Measurements from ENCODE around the gene ZPLD1.

Gene ZPLD1

GRCh38 chr3:102441832-102442231, 7.0 kb downstream of the ZPLD1 start:
- H3K4me3 ChIP-seq (ENCODE audit: low read length) = no peak overlapping the region
- no peak overlapping the region for H3K4me2 ChIP-seq (ENCODE audit: low read length)
- no peaks in the 10 kb centered on the region for H3K9me3 ChIP-seq (replicated peaks; ENCODE audit: low read length)
- H3K4me1 ChIP-seq (ENCODE audit: control insufficient read depth, insufficient read depth, low read length) = no peaks in the 10 kb centered on the region
- no peaks in the 10 kb centered on the region for H3K36me3 ChIP-seq (ENCODE audit: insufficient read depth, low read length)
- no peaks in the 10 kb centered on the region for H3K27me3 ChIP-seq (ENCODE audit: control insufficient read depth, insufficient read depth, low read length)
- no peak overlapping the region for H3K9ac ChIP-seq (ENCODE audit: low read depth, low read length)

GRCh38 chr3:102443021-102443420, 8.2 kb downstream of the ZPLD1 start:
- Histone ChIP-seq H3K36me3 (ENCODE audit: insufficient read depth, low read length) (no peaks in the 10 kb centered on the region), H3K9me3 (replicated peaks; ENCODE audit: low read length) (no peaks in the 10 kb centered on the region), H3K4me2 (ENCODE audit: low read length) (no peak overlapping the region), H3K4me1 (ENCODE audit: control insufficient read depth, insufficient read depth, low read length) (no peaks in the 10 kb centered on the region), H3K4me3 (ENCODE audit: low read length) (no peak overlapping the region), H3K9ac (ENCODE audit: low read depth, low read length) (no peak overlapping the region), H3K27me3 (ENCODE audit: control insufficient read depth, insufficient read depth, low read length) (no peaks in the 10 kb centered on the region)

- no peaks in the 10 kb centered on the region for H3K4me1 ChIP-seq (ENCODE audit: control insufficient read depth, insufficient read depth, low read length)
- H3K27me3 ChIP-seq (ENCODE audit: control insufficient read depth, insufficient read depth, low read length) = no peaks in the 10 kb centered on the region
- no peaks in the 10 kb centered on the region for H3K9me3 ChIP-seq (replicated peaks; ENCODE audit: low read length)
- no peaks in the 10 kb centered on the region for H3K36me3 ChIP-seq (ENCODE audit: insufficient read depth, low read length)
- no peak overlapping the region for H3K4me3 ChIP-seq (ENCODE audit: low read length)
- H3K9ac ChIP-seq (ENCODE audit: low read depth, low read length) = no peak overlapping the region
- no peak overlapping the region for H3K4me2 ChIP-seq (ENCODE audit: low read length)
Measured at GRCh38 chr3:102444101-102444500, 9.3 kb downstream of the ZPLD1 start.

GRCh38 chr3:102447272-102447671, 12.5 kb downstream of the ZPLD1 start:
- Histone ChIP-seq H3K27me3 (ENCODE audit: control insufficient read depth, insufficient read depth, low read length) (no peaks in the 10 kb centered on the region), H3K4me3 (ENCODE audit: low read length) (no peak overlapping the region), H3K9ac (ENCODE audit: low read depth, low read length) (no peak overlapping the region), H3K4me2 (ENCODE audit: low read length) (no peak overlapping the region), H3K4me1 (ENCODE audit: control insufficient read depth, insufficient read depth, low read length) (no peaks in the 10 kb centered on the region), H3K36me3 (ENCODE audit: insufficient read depth, low read length) (no peaks in the 10 kb centered on the region), H3K9me3 (replicated peaks; ENCODE audit: low read length) (no peaks in the 10 kb centered on the region)

GRCh38 chr3:102449341-102449740, 14.5 kb downstream of the ZPLD1 start:
- H3K36me3 ChIP-seq (ENCODE audit: insufficient read depth, low read length) = no peaks in the 10 kb centered on the region
- no peaks in the 10 kb centered on the region for H3K9me3 ChIP-seq (replicated peaks; ENCODE audit: low read length)
- no peak overlapping the region for H3K9ac ChIP-seq (ENCODE audit: low read depth, low read length)
- no peak overlapping the region for H3K4me2 ChIP-seq (ENCODE audit: low read length)
- H3K27me3 ChIP-seq (ENCODE audit: control insufficient read depth, insufficient read depth, low read length) = no peaks in the 10 kb centered on the region
- no peak overlapping the region for H3K4me3 ChIP-seq (ENCODE audit: low read length)
- no peaks in the 10 kb centered on the region for H3K4me1 ChIP-seq (ENCODE audit: control insufficient read depth, insufficient read depth, low read length)

- no peak overlapping the region for H3K9ac ChIP-seq (ENCODE audit: low read depth, low read length)
- no peaks in the 10 kb centered on the region for H3K27me3 ChIP-seq (ENCODE audit: control insufficient read depth, insufficient read depth, low read length)
- no peak overlapping the region for H3K4me3 ChIP-seq (ENCODE audit: low read length)
- no peaks in the 10 kb centered on the region for H3K9me3 ChIP-seq (replicated peaks; ENCODE audit: low read length)
- H3K36me3 ChIP-seq (ENCODE audit: insufficient read depth, low read length) = no peaks in the 10 kb centered on the region
- no peaks in the 10 kb centered on the region for H3K4me1 ChIP-seq (ENCODE audit: control insufficient read depth, insufficient read depth, low read length)
- H3K4me2 ChIP-seq (ENCODE audit: low read length) = no peak overlapping the region
Measured at GRCh38 chr3:102449930-102450329, 15.1 kb downstream of the ZPLD1 start.

GRCh38 chr3:102450976-102451375, 16.2 kb downstream of the ZPLD1 start:
- H3K4me3 ChIP-seq (ENCODE audit: low read length) = no peak overlapping the region
- no peaks in the 10 kb centered on the region for H3K27me3 ChIP-seq (ENCODE audit: control insufficient read depth, insufficient read depth, low read length)
- no peaks in the 10 kb centered on the region for H3K4me1 ChIP-seq (ENCODE audit: control insufficient read depth, insufficient read depth, low read length)
- H3K9me3 ChIP-seq (replicated peaks; ENCODE audit: low read length) = no peaks in the 10 kb centered on the region
- H3K4me2 ChIP-seq (ENCODE audit: low read length) = no peak overlapping the region
- H3K36me3 ChIP-seq (ENCODE audit: insufficient read depth, low read length) = no peaks in the 10 kb centered on the region
- H3K9ac ChIP-seq (ENCODE audit: low read depth, low read length) = no peak overlapping the region

GRCh38 chr3:102451543-102451942, 16.7 kb downstream of the ZPLD1 start:
- H3K4me3 ChIP-seq (ENCODE audit: low read length) = no peak overlapping the region
- no peak overlapping the region for H3K4me2 ChIP-seq (ENCODE audit: low read length)
- H3K9me3 ChIP-seq (replicated peaks; ENCODE audit: low read length) = no peaks in the 10 kb centered on the region
- no peaks in the 10 kb centered on the region for H3K4me1 ChIP-seq (ENCODE audit: control insufficient read depth, insufficient read depth, low read length)
- H3K27me3 ChIP-seq (ENCODE audit: control insufficient read depth, insufficient read depth, low read length) = no peaks in the 10 kb centered on the region
- H3K9ac ChIP-seq (ENCODE audit: low read depth, low read length) = no peak overlapping the region
- no peaks in the 10 kb centered on the region for H3K36me3 ChIP-seq (ENCODE audit: insufficient read depth, low read length)

GRCh38 chr3:102454181-102454580, 19.4 kb downstream of the ZPLD1 start:
- no peaks in the 10 kb centered on the region for H3K36me3 ChIP-seq (ENCODE audit: insufficient read depth, low read length)
- H3K9ac ChIP-seq (ENCODE audit: low read depth, low read length) = no peak overlapping the region
- H3K4me2 ChIP-seq (ENCODE audit: low read length) = no peak overlapping the region
- no peaks in the 10 kb centered on the region for H3K9me3 ChIP-seq (replicated peaks; ENCODE audit: low read length)
- no peaks in the 10 kb centered on the region for H3K4me1 ChIP-seq (ENCODE audit: control insufficient read depth, insufficient read depth, low read length)
- H3K4me3 ChIP-seq (ENCODE audit: low read length) = no peak overlapping the region
- no peaks in the 10 kb centered on the region for H3K27me3 ChIP-seq (ENCODE audit: control insufficient read depth, insufficient read depth, low read length)

GRCh38 chr3:102457644-102458043, 22.8 kb downstream of the ZPLD1 start:
- peaks cover 16% of the 10 kb centered on the region for H3K4me1 ChIP-seq (ENCODE audit: control insufficient read depth, insufficient read depth, low read length)
- H3K36me3 ChIP-seq (ENCODE audit: insufficient read depth, low read length) = no peaks in the 10 kb centered on the region
- H3K27me3 ChIP-seq (ENCODE audit: control insufficient read depth, insufficient read depth, low read length) = no peaks in the 10 kb centered on the region

GRCh38 chr3:102460579-102460978, 25.8 kb downstream of the ZPLD1 start:
- H3K4me1 ChIP-seq (ENCODE audit: control insufficient read depth, insufficient read depth, low read length) = peaks cover 16% of the 10 kb centered on the region
- no peaks in the 10 kb centered on the region for H3K36me3 ChIP-seq (ENCODE audit: insufficient read depth, low read length)
- no peak overlapping the region for H3K9ac ChIP-seq (ENCODE audit: low read depth, low read length)
- peak overlapping the region; percentile 38 for H3K4me2 ChIP-seq (ENCODE audit: low read length)
- H3K27me3 ChIP-seq (ENCODE audit: control insufficient read depth, insufficient read depth, low read length) = no peaks in the 10 kb centered on the region
- no peak overlapping the region for H3K4me3 ChIP-seq (ENCODE audit: low read length)
- H3K9me3 ChIP-seq (replicated peaks; ENCODE audit: low read length) = no peaks in the 10 kb centered on the region

More at GRCh38 chr3:102457644-102458043, 22.8 kb downstream of the ZPLD1 start:
- Histone ChIP-seq H3K4me2 (ENCODE audit: low read length) (no peak overlapping the region), H3K4me3 (ENCODE audit: low read length) (no peak overlapping the region), H3K9me3 (replicated peaks; ENCODE audit: low read length) (no peaks in the 10 kb centered on the region), H3K9ac (ENCODE audit: low read depth, low read length) (no peak overlapping the region)

GRCh38 chr3:102464261-102464660, 29.4 kb downstream of the ZPLD1 start:
- peaks cover 16% of the 10 kb centered on the region for H3K4me1 ChIP-seq (ENCODE audit: control insufficient read depth, insufficient read depth, low read length)
- H3K4me3 ChIP-seq (ENCODE audit: low read length) = no peak overlapping the region
- H3K9ac ChIP-seq (ENCODE audit: low read depth, low read length) = no peak overlapping the region
- no peak overlapping the region for H3K4me2 ChIP-seq (ENCODE audit: low read length)
- H3K9me3 ChIP-seq (replicated peaks; ENCODE audit: low read length) = no peaks in the 10 kb centered on the region
- no peaks in the 10 kb centered on the region for H3K36me3 ChIP-seq (ENCODE audit: insufficient read depth, low read length)
- no peaks in the 10 kb centered on the region for H3K27me3 ChIP-seq (ENCODE audit: control insufficient read depth, insufficient read depth, low read length)

Measured in skeletal muscle satellite cell (primary cell).